CD4-positive, alpha-beta T cell treated with Interleukin-12 subunit alpha and Interleukin-12 subunit beta, for 1 hour (primary cell): ENCODE measurements around the gene ARHGAP11A.
"Not testable (repeated sequence)": the region's sequence is repeated elsewhere in the genome, so short reads cannot be mapped to it uniquely, and the experiment has no call there.

Experiments used
- DNase-seq: peaks from one replicate; pipeline ENCODE4 v3.0.0-alpha.2; 2020

Gene ARHGAP11A

GRCh38 chr15:32615051-32615870, at the start of gene ARHGAP11A:
Gene ARHGAP11A, plus strand, starts transcription at chr15:32615504. Its CDS starts 708 bp downstream, at chr15:32616212.
- peak; percentile 88 for DNase-seq

- not testable (repeated sequence) for DNase-seq
These were observed 46.3 kb upstream of the ARHGAP11A start for GRCh38 chr15:32568988-32569387.

- not testable (repeated sequence) for DNase-seq
These were observed 36.8 kb upstream of the ARHGAP11A start for GRCh38 chr15:32578482-32578881.

GRCh38 chr15:32585844-32586243, 29.5 kb upstream of the ARHGAP11A start:
- DNase-seq, result not testable (repeated sequence)

GRCh38 chr15:32593151-32593550, 22.2 kb upstream of the ARHGAP11A start, which contains the start of gene GOLGA8N:
Gene GOLGA8N, plus strand, starts transcription at chr15:32593456.
- not testable (repeated sequence) for DNase-seq

GRCh38 chr15:32609518-32609917, 5.8 kb upstream of the ARHGAP11A start:
- not testable (repeated sequence) for DNase-seq

GRCh38 chr15:32610719-32611118, 4.6 kb upstream of the ARHGAP11A start:
- DNase-seq, result peak; percentile 30

- DNase-seq, result not testable (repeated sequence)
These were observed 623 bp upstream of the ARHGAP11A start for GRCh38 chr15:32614712-32615050.

GRCh38 chr15:32615871-32616426, 645 bp downstream of the ARHGAP11A start:
- DNase-seq, result not testable (repeated sequence)

- DNase-seq, result no peak
These were observed 21.1 kb downstream of the ARHGAP11A start for GRCh38 chr15:32636410-32636809.

- DNase-seq, result no peak
These were observed 21.7 kb downstream of the ARHGAP11A start for GRCh38 chr15:32636908-32637567.

GRCh38 chr15:32637704-32638103, 22.4 kb downstream of the ARHGAP11A start:
- DNase-seq, result no peak

- no peak for DNase-seq
These were observed 26.3 kb downstream of the ARHGAP11A start, which contains the start of gene SCG5 for GRCh38 chr15:32641517-32642059. Gene SCG5, plus strand, starts transcription at chr15:32641710. Its CDS starts 1,883 bp downstream, at chr15:32643593.

- DNase-seq, result no peak
These were observed 27.5 kb downstream of the ARHGAP11A start for GRCh38 chr15:32642667-32643435.

GRCh38 chr15:32643907-32644445, 28.7 kb downstream of the ARHGAP11A start:
- DNase-seq, result no peak

- no peak for DNase-seq
These were observed 31.0 kb downstream of the ARHGAP11A start for GRCh38 chr15:32646291-32646690.

- DNase-seq, result no peak
These were observed 34.0 kb downstream of the ARHGAP11A start for GRCh38 chr15:32649342-32649741.

GRCh38 chr15:32651229-32651837, 36.0 kb downstream of the ARHGAP11A start:
- DNase-seq, result peak; percentile 58

- no peak for DNase-seq
These were observed 36.9 kb downstream of the ARHGAP11A start for GRCh38 chr15:32652178-32652577.

- DNase-seq, result no peak
These were observed 40.8 kb downstream of the ARHGAP11A start for GRCh38 chr15:32656091-32656490.

- DNase-seq, result no peak
These were observed 41.2 kb downstream of the ARHGAP11A start for GRCh38 chr15:32656496-32656895.
